ENCODE measurements around the gene KCNJ1.

KCNJ1 gene

GRCh38 chr11:128881221-128881620 lies 14.1 kb upstream of the KCNJ1 start:
- DNase-seq: no peak

GRCh38 chr11:128879817-128880216 lies 12.7 kb upstream of the KCNJ1 start:
- DNase-seq: no peak

DNA sequence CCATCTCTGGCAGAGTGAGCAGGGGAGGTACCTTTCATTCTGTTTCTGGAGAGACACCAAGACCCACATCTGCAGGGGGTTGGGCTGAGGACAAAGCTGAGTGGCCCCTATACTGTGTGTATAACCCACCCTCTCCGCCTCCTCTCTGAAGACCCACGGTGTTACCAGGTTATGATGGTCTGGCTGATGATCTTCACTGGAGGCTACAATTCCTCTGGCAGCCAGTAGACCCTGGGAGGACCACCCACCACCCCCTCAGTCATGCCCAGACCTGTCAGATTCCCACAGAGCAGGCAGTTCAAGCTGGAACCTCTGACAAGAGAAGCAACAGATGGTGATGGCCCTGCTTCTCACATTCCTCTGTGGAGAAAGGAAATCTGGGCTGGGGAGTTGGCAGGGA lies 11.4 kb upstream of the KCNJ1 start:
- no peak for DNase-seq

GRCh38 chr11:128877726-128878125 lies 10.6 kb upstream of the KCNJ1 start:
- DNase-seq: no peak

GRCh38 chr11:128876133-128876650 lies 9.1 kb upstream of the KCNJ1 start:
- DNase-seq: no peak

DNA sequence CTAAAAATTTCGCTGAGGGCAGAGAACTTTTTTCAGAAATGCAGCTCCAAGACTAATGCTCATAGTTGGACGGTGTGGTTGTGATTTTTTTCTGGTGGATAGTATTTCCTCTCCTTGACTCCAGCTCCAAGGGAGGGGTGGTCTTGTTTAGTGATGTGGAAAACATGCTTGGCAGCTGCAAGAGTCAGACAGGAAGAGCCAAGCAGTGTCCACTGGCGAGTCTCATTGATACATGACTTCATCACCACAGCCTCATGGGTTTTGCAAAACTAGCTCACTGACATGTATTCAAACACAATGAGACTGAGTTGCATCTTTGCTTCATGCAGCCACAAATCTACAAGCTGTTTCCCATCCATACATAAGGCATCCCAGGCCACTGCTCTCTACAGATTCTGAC lies 7.3 kb upstream of the KCNJ1 start:
- DNase-seq: no peak

GRCh38 chr11:128872594-128872993 lies 5.5 kb upstream of the KCNJ1 start:
- no peak for DNase-seq

GRCh38 chr11:128872094-128872493 lies 5.0 kb upstream of the KCNJ1 start:
- DNase-seq: no peak

- DNase-seq: no peak
These were observed 4.1 kb upstream of the KCNJ1 start for GRCh38 chr11:128871168-128871610.

DNA sequence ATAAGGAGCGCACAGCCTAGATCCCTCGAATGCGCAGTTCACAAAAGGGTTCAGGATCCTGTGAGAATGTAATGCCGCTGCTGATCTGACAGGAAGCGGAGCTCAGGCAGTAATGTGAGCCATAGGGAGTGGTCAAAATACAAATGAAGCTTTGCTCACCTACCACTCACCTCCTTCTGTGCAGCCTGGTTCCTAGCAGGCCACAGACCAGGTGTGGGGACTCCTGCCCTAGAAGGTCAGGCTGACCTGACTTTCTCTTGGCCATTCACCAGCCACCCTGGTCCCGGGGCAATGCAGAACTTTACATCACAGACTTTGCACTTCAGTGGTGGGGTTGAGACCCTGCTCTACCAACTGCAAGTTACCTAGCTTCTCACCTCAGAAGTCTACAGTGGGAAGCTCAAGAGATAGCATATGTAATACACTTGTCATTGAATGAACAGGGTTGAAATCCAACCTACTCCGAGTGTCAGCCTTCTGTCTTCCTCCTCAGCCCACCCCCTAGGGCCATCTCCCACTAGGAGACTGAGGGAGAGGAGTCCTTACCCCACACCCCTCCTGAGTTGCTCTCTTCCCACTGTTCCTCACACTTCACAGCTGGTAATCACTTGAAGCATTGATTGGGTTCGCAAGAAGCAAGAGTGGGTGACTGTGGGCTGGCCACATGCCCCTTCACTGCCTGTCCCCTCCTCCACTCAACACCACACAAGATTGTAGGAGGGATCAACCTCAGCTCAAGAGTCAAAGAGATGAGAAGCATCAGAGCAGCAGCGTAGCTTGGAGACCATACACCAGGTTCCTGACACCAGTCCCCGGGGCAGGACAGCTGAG lies 2.0 kb upstream of the KCNJ1 start:
- no peak for DNase-seq

DNA sequence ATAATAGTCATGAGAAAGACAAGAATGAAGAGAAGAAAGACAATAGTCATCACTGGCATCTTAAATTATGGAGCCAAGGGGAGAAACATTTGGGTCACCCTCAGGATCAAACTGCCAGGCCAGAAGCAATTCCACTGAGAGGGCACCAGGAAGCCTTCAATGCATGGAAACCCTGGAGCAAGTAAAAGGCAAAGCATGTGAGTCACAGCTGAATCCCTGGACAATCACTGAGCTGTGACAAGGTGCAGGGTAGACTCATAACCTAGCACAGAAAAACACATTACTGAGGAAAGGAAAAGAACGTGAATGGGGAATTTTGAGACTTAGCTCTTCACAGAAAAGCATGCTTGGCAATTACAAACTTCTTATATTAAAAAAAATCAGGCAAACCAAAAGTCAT lies 1.6 kb downstream of the KCNJ1 start:
- no peak for DNase-seq

- no peak for DNase-seq
These were observed 4.0 kb downstream of the KCNJ1 start for GRCh38 chr11:128862908-128863660.

DNA sequence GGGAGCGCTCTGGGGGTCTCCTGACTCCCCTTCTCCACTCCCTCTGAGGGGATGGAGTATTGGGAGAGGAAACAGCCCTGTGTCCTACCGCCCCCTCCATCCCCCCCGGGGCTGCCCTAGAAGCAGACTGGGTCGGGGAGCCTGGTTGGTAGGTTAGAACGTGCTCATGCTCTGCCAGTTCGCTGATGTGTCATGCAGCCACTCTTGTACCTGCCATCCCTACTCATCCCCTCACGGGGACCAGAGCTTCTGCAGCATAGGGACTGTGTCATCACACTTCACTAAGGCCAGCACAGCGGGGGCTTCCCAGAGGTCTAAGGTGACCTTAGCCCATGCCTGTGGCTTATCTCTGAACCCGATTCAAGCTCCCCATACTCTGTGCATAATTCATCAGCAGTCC lies 4.7 kb downstream of the KCNJ1 start:
- no peak for DNase-seq

- DNase-seq: no peak
These were observed 6.3 kb downstream of the KCNJ1 start for GRCh38 chr11:128860571-128861361.

- DNase-seq: peak; percentile 81 to 86
These were observed 7.3 kb downstream of the KCNJ1 start for GRCh38 chr11:128859563-128860441.

GRCh38 chr11:128857341-128857740 lies 9.8 kb downstream of the KCNJ1 start:
- no peak for DNase-seq

DNA sequence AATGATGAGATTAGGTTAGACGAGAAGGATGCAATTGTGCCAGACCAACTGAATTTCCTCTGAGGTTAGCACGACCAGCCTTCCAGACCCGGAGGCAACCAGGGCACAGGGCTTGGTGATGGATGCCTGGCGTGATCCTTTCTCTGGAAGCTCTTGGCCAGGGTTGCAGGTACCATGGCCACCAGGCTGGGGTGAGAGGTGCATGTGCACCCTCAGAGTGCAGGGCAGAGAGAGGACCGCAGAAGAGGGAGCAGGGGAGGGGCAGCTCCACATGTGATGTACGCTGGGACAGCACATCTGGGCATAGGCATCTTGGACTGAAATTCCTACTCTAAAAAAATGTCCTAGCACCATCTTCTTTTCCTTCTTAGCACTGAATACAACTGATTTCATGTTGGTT lies 10.9 kb downstream of the KCNJ1 start:
- no peak for DNase-seq

DNA sequence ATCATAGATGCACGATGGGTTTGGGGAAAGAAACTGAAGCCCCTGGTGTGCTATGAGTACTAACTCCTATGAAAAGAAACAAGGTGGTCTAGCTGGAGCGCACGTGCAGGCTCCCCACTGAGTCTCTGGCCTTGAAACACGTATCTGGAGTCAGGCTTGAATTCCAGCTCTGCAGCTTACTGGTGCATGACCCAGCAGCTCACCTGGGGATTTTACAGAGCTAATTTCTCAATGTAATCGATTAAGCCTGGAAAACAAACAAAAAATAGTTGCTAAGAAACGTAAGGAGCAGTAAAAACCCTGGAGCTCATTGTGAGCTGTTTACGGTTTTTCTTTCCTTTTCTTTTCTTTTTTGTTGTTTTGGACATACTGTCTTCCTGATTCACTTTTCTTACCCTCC lies 12.3 kb downstream of the KCNJ1 start:
- no peak for DNase-seq

GRCh38 chr11:128853559-128853958 lies 13.5 kb downstream of the KCNJ1 start:
- DNase-seq: no peak

- DNase-seq: no peak
These were observed 14.6 kb downstream of the KCNJ1 start for GRCh38 chr11:128852327-128853023.

GRCh38 chr11:128848815-128849455 lies 18.2 kb downstream of the KCNJ1 start:
- DNase-seq: peak; percentile 73 to 78

All from stimulated activated CD4-positive, alpha-beta T cell treated with anti-CD3 and anti-CD28 coated beads, Interleukin-2, amount 100 ng/mL, for 24 hours (primary cell).